ENCODE data around the gene APOD.
"Not testable (repeated sequence)": the region's sequence is repeated elsewhere in the genome, so short reads cannot be mapped to it uniquely, and the experiment has no call there.

GRCh38 chr3:195621095-195621494 lies 37.4 kb upstream of the APOD start:
- not testable (repeated sequence) for TF ChIP-seq POLR2A (IDR thresholded peaks at IDR 0.05; ENCODE audit: low read length); GATA1 (IDR thresholded peaks at IDR 0.05; ENCODE audit: low read depth, low read length)
